Measurements from ENCODE around the gene KRT3. TPM values are rescaled to one million over a fixed set of nuclear protein-coding genes. Genes with fewer than 3 reads are reported as not detected.

Gene KRT3
- total RNA-seq, 1 donor from 2014 or later: not detected

DNA sequence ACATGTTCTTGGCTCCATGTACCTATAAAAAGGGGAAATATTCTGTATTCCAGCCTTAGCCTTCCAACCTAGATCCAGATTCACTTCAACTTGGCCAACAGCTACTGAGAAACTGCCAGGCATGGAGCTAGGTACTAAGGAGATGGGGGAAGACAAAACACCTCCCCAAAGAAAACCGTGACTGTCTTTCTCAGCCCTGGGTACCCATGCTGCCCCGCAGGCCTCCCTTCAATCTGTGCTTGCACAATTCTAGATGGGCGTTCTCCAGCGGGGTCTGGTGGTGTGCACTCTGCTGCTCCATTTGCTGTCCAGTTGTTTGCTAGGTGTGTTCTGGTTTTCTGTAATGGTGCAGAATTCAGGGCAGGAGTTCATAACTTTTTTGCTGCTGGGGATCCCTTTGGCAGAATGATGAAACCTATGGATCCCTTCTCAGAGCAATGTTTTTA is 18.8 kb upstream of the KRT3 start:
- DNase-seq (ENCODE audit: low read depth): no peak

DNA sequence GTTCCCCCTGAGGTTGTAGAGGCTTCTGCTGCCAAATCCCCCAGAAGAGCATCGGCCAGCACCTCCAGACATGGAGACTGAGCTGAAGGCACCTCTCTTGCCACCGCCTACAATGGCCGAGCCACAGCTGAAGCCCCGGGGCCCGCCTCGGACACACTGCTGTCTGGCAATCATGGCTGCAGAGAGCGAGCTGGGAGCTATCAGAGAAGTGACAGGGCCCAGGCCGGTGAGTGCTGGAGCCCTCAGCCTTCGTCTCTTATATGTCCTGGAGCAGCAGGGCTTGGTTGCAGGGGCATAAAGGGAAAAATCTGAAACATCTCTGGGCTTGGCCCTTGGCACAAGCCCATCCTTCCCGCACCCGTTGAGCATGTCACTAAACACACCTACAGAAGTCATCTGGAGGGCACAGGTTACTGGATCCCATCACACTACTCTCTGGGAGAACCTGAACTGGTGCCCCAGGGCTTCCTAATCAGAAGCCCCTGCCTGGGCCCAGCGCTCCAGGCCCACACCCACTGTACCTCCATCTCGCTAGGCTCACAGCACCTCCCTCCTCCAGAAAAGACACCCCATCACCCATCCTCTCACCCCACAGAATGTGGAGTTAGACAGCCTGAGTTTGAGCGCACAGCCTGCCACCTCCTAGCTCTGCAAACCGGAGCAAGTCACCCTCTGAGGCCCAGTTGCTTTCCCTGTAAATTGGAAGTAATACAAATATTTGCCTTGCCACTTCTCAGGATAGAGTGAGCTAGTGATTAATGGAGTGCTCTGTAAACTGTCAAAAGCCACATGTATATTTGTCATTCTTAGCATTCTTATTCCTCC is 18.2 kb upstream of the KRT3 start, which contains the start of gene KRT4:
Gene KRT4, minus strand, starts transcription at position 232 of the 825 bp plus-strand sequence. Its CDS starts 58 bp downstream, at position 174.
- no peak for DNase-seq (ENCODE audit: low read depth)

GRCh38 chr12:52813203-52813819 is 17.4 kb upstream of the KRT3 start:
- no peak for DNase-seq (ENCODE audit: low read depth)

GRCh38 chr12:52812749-52813148 is 16.8 kb upstream of the KRT3 start:
- no peak for DNase-seq (ENCODE audit: low read depth)

DNA sequence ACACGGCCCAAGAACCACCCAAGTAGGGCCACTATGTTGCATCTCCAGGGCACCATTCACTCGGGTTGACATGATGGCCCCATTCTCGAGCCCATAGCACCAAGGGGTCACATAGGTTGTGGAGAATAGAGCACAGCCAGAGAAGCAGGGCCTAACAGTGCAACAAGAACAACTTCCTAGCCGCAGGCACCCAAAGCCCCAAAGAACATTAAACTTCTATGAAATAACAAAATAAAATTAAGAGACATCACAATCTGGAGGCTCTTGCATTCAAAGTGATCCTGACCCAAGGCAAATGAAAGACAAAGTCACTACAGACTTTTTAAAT is 16.1 kb upstream of the KRT3 start:
- DNase-seq (ENCODE audit: low read depth): no peak

GRCh38 chr12:52811191-52812072 is 15.5 kb upstream of the KRT3 start:
- no peak for DNase-seq (ENCODE audit: low read depth)

DNA sequence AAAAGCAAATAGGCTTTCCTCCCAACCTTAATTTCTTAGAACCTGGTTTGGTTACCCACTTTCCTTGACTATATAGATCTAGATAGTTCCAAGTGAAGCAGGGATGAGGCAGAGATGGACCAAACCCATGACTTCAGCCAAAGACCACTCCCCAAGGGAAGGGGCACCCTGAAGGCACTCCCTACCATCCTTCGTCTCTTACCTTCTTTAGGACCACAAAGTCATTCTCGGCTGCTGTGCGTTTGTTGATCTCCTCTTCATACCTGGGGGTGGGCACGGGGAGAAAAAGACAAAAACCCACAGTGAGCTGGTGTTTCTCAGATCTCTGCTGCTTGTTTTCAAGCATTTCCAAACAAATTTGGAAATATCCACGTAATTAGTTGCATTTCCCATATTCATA is 14.6 kb upstream of the KRT3 start:
- DNase-seq (ENCODE audit: low read depth): no peak

GRCh38 chr12:52809166-52809565 is 13.2 kb upstream of the KRT3 start:
- no peak for DNase-seq (ENCODE audit: low read depth)

DNA sequence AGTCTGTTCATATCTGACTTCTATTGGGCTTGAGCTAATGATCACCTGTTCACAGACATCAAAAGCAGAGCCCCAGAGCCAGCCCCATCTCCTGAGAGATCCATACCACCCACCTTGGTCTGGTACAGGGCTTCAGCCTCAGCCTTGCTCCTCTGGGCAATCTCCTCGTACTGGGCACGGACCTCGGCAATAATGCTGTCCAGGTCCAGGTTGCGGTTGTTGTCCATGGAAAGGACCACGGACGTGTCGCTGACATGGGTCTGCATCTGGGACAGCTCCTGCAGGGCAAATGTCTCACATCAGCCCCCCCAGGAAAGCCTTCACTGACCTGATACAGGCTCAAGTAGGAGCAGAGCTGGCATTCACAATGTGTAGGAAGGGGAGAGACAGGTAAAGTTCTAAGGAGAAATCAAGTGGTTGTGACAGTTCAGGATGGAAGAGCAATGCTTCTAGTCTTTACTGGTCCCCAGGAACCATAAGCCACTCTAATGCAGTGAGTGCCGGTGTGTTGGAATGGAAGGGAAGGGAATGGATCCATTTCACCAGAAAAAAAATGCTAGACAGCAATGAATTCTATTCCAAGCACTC is 12.8 kb upstream of the KRT3 start:
- no peak for DNase-seq (ENCODE audit: low read depth)

GRCh38 chr12:52807544-52808470 is 11.9 kb upstream of the KRT3 start:
- no peak for DNase-seq (ENCODE audit: low read depth)

DNA sequence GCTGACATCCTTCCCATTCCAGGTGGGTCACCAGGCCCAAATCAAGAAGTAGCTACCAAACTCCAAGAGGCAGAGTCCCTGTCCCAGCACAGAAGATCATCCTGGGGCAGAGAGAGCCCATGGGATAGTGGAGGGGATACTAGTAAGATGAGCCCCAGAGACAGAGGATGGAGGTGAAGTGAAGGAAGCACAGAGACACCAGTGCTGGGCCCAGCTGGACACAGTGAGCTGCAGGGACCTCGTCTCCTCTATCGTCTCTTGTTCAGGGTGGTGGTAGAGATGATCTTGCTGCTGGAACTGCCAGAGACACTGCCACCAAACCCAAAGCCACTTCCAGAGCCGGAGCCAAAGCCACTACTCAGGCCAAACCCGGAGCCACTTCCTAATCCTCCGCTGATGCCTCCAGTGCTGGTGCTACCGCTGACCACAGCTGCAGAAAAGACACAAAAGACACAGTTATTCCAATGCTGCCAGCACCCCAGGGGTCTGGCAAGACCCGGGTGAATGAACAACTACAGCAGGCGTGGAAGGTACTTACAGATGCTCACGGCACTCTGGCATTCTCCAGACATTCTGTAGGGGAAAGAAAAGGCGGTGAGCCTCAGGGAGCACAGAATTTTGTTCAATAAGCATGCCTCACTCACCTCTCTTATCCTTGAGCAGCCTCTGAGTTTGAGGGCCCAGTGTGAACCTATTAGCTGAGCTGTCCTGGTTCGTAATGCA is 11.1 kb upstream of the KRT3 start:
- DNase-seq (ENCODE audit: low read depth): no peak

DNA sequence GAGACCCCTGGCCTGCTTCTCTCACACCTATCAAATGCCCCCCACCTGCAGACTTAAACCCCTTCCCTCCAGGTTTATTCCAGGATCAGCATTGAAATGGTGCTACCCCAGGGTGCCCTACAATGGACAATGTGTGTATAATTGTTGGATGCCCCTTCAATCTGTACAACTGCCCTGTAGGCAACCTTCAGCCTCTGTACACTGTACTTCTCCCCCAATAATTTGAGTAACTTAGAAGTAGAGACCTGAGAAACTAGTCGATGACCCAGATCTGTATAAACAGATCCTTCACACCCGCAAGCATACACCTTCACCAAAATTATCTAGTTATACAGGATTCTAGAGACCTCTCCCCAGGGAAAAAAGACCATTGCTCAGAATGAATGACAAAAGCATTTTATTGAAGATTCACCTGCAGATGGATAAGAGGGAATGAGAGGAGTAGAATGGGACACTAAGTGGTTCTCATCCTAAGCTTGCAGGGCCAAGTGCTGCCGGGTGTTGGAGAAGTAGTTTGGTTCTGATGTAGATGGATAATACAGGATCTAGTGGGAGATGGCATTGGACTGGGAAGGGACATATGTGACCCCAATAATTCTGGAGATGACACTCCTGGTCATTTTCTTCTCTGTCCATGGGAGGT is 10.4 kb upstream of the KRT3 start:
- no peak for DNase-seq (ENCODE audit: low read depth)

DNA sequence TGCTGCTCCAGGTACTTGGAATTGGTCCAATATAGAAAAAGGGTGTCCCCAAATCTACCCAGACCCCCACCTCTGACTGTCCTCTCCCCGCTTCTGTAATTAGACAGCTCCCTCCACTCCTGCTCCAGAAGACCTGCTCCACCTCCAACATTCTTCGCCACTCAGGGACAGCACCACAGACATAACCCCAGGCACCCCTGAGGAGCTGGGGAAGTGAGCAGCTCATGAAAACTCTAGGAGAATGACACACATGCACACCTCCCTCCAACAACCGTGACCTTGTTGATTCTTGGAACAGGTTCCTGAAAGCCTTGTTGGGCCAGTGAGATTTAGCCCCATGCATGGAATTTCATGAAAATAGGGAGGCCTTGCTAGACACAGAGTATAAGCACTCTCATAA is 9.8 kb upstream of the KRT3 start:
- DNase-seq (ENCODE audit: low read depth): no peak

DNA sequence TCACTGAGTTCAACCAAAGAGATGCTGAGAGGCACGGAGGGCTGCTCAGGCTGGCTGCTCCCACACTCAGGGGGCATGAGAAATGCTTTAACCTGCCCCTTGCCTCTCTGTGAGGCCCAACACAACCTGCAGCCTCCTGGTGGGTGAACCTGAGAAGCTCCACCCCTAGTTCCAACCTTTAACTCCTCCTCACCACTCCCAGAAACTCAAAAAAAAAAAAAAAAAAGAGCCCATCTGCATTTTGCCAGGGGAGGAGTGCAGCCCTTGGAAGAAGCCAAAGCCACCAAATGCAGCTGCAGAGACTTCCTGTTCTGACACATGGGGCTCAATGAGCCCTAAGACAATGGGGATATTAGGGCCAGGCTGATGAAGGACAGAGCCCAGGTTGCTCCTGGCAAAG is 9.1 kb upstream of the KRT3 start:
- DNase-seq (ENCODE audit: low read depth): no peak

DNA sequence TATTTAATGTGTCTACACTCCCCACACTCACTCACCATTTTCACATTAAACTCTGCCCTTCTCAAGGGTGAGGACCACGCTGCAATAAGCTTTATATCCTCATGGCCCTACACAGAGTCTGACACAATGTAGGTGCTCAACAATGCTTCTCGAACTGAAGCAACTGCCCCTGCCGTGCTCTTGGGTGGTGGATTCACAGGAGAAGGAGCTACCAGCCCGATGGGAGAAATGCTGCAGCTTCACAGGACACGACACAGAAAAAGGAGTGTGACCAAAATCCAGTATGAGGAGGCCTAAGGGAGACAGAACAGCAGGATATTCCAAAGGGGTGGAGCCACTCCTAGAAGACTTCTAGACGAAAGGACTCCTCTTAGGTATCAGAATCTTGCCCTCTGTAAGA is 6.5 kb upstream of the KRT3 start:
- DNase-seq (ENCODE audit: low read depth): no peak

DNA sequence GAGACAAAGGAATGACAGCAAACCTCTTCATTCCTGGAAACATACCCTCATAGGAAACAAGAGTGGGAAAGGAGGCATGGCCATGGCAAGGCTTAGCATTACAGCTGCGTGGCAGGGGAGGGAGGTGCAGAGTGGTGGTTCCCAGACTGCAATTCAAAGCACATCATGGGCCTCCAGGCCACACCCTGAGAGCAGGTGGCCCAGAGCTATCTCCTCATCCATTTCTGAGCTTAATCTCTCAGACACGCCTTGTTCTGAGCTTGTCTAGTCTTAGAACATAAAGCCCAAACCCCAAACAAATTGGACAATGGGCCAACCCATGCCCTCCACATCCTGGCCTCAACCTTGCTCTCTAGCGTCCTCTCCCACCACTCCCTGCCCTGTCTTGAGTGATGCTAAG is 5.9 kb upstream of the KRT3 start:
- no peak for DNase-seq (ENCODE audit: low read depth)

DNA sequence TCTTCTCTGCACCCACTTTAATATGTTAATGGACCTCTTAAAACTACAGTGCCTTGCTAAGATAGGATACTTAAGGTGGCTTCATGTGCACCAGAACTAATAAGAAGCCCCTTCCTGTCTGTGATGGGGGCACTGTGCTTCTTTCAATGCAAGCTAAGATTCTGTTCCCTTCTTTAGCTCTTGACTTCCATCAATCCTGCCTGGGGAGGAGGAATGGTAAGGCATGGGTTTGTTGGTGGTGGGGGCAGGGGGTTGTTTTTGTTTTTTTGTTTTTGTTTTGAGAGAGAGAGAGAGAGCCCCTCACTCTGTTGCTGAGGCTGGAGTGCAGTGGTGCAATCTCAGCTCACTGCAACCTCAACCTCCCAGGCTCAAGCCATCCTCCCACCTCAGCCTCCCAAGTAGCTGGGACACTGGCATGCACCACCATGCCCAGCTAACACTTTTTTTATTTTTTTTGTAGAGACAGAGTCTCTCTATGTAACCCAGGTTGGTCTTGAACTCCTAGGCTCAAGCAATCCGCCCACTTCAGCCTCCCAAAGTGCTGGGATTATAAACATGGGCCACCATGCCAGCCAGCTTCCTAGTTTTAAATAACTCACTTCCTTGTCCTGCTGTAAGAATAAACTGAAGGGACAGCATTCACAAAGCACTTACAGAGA is 4.5 kb upstream of the KRT3 start:
- no peak for DNase-seq (ENCODE audit: low read depth)

GRCh38 chr12:52799505-52800211 is 3.7 kb upstream of the KRT3 start:
- DNase-seq (ENCODE audit: low read depth): no peak

All from myocyte (in vitro differentiated cells).